Measurements from ENCODE around the gene SNCAIP.

SNCAIP gene

GRCh38 chr5:122420537-122421236, 108.7 kb downstream of the SNCAIP start:
- in situ Hi-C loops (cut with MboI; ENCODE audit: low sequenced_read_pairs) = no loop called here

GRCh38 chr5:122421374-122422079, 109.5 kb downstream of the SNCAIP start:
- in situ Hi-C loops (cut with MboI; ENCODE audit: low sequenced_read_pairs) = no loop called here

DNA sequence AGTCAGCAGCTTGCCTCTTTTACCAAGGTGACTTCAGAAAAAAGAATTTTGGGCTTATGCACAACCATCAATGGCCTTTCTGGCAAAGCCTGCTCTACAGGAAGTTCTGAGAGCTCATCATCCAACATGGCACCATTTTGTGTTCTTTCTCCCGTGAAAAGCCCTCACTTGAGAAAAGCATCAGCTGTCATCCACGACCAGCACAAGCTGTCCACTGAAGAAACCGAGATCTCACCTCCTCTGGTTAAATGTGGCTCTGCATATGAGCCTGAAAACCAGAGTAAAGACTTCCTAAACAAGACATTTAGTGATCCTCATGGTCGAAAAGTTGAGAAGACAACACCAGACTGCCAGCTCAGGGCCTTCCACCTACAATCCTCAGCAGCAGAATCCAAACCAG, 111.2 kb downstream of the SNCAIP start:
- in situ Hi-C loops (cut with MboI; ENCODE audit: low sequenced_read_pairs) = no loop called here

GRCh38 chr5:122424132-122424531, 112.1 kb downstream of the SNCAIP start:
- in situ Hi-C loops (cut with MboI; ENCODE audit: low sequenced_read_pairs) = no loop called here

GRCh38 chr5:122426301-122426700, 114.3 kb downstream of the SNCAIP start:
- in situ Hi-C loops (cut with MboI; ENCODE audit: low sequenced_read_pairs) = no loop called here

- in situ Hi-C loops (cut with MboI; ENCODE audit: low sequenced_read_pairs) = no loop called here
These were observed 115.6 kb downstream of the SNCAIP start for GRCh38 chr5:122427621-122428020.

GRCh38 chr5:122429545-122430318, 117.7 kb downstream of the SNCAIP start:
- in situ Hi-C loops (cut with MboI; ENCODE audit: low sequenced_read_pairs) = no loop called here

DNA sequence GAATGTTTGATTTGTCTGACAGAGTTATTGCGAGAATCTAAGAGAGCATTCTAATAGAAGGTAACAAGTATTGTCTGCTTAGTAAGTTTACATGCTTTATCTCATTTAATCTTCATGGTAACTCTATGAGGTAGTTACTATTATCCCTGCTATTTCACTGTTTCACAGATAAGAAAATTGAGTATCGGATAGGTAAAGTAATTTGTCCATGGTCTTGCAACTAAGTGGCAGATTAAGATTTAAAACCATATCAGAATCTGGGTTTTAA, 118.2 kb downstream of the SNCAIP start:
- in situ Hi-C loops (cut with MboI; ENCODE audit: low sequenced_read_pairs) = no loop called here

GRCh38 chr5:122431298-122431697, 119.3 kb downstream of the SNCAIP start:
- in situ Hi-C loops (cut with MboI; ENCODE audit: low sequenced_read_pairs) = no loop called here

DNA sequence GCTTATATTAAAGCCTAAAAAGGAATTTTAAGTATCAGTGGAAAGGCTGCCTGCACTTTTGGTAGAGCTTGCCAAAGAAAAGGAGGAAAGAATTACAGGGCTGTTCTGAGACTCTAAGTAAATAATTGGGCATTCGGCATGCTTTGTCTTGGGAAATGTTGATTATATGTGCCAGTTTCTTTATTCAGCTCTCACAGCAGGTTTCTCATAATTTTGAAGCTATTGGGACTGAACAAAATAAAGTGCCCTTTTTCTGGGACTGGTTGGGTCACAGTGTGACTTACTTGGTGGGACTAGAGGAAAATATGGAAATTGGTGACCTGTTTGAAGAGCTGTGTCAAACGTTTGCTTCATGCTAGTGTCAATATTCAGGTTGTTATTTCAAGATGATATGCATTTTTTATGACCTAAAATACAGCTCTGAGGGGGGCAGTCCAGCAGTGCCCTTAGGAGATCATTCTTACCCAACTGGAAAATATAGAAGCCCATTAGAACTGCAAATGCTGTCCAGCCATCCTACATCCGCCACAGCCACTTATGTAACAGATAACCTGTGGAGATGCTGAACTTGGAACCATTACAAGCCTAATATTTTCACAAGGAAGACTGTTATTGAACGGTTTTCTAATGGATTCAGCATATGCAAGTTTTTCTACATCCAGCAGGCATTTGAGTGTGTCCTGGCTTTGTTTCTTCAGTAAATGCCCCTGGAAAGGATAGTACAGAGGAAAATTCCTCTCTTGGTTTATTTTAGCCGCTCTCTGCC, 122.4 kb downstream of the SNCAIP start:
- in situ Hi-C loops (cut with MboI; ENCODE audit: low sequenced_read_pairs) = no loop called here

GRCh38 chr5:122435234-122435633, 123.2 kb downstream of the SNCAIP start:
- in situ Hi-C loops (cut with MboI; ENCODE audit: low sequenced_read_pairs) = no loop called here

GRCh38 chr5:122435761-122436160, 123.7 kb downstream of the SNCAIP start:
- in situ Hi-C loops (cut with MboI; ENCODE audit: low sequenced_read_pairs) = no loop called here

DNA sequence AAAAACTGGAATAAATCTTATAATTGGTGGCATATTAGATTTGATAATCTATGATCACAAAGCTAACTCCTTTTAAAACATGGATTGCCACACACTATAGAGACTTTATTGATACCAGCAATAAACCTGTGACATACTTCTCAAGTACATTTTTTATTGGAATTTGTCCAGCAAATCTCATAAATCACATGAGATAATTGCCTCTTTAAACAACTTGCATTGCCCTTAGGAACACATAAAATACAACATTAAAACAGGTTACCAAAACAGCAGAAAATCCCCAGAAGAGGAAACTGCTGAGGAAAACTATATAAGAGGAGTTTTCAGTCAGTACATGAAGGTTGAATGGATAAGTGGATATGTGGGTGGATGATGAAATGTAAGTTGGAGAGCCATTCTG, 124.6 kb downstream of the SNCAIP start:
- in situ Hi-C loops (cut with MboI; ENCODE audit: low sequenced_read_pairs) = no loop called here

DNA sequence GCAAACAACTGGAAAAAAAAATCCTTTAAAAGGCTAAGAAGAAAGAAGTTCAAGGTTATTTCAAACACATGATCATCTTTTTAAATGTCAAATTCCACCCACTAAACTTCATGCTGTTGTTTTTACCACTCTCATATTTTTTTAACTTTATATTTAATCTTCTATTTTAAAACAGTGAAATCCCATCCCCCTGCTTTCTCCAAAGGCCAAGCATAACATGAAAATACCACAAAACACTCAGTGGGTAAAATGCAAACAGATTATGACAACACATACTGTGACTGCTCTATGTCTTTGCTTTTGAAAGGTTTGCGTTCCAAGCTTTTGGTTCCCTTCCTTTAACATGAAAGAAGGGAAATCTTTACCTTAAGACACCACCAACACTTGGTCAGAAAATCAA, 127.6 kb downstream of the SNCAIP start:
- in situ Hi-C loops (cut with MboI; ENCODE audit: low sequenced_read_pairs) = no loop called here

DNA sequence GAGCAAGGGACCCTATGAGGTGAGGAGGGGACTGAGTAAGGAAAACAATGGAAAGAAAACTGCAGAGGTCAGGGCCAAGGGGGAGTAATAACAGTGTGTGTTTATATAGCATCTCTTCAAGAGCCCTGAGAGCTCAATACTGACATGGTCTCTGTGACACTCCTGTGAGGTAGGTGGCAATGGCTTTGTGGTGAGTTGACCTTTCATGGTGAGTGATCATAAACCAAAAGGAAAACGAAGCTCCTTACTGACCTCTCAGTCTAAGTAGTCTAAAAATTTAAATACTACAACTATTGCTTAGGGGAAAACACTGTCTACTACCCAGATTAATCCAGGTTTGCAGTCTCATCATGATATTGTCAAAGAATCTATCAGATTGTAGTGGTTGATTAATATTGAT, 130.9 kb downstream of the SNCAIP start:
- in situ Hi-C loops (cut with MboI; ENCODE audit: low sequenced_read_pairs) = no loop called here

- in situ Hi-C loops (cut with MboI; ENCODE audit: low sequenced_read_pairs) = no loop called here
These were observed 132.4 kb downstream of the SNCAIP start for GRCh38 chr5:122444411-122444810.

DNA sequence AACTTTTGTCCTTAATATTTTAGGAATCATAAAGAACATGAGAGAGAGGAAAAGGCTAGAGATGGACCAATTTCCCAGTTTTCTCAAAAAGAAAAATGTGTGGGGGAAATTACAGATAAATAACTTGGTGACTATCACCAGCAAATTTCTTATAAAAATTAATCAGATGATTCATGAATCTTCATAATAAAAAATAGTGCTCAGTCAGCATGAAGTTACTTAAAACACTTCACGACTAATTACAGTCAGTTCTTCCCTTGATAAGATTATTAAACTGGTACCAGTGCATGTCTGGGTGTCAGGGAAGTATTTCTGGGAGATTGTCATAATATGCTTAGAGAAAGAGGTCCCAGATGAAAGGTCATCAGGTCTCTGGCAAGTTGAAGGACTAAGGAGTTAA, 133.0 kb downstream of the SNCAIP start:
- in situ Hi-C loops (cut with MboI; ENCODE audit: low sequenced_read_pairs) = no loop called here

- in situ Hi-C loops (cut with MboI; ENCODE audit: low sequenced_read_pairs) = no loop called here
These were observed 135.0 kb downstream of the SNCAIP start for GRCh38 chr5:122447072-122447471.

DNA sequence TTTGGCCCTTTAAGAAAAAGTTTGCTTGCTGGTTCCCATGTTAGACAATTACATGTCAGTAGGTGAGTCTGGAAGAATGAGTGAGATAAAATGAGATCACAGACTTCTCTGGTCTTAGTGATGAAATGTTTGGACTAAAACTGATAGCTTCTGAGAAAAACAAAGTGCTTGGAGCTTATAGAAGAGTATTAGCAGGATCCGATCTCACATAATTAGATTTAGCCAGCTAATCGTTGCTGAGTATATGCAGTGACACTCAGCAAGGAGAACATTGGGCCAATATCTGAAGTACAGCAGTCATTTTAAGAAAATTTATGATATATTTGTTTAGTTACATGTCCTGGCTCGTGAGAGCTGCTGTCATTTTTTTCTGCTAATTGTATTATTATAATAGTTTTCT, 135.8 kb downstream of the SNCAIP start:
- in situ Hi-C loops (cut with MboI; ENCODE audit: low sequenced_read_pairs) = no loop called here

- in situ Hi-C loops (cut with MboI; ENCODE audit: low sequenced_read_pairs) = no loop called here
These were observed 142.5 kb downstream of the SNCAIP start for GRCh38 chr5:122454541-122454940.

DNA sequence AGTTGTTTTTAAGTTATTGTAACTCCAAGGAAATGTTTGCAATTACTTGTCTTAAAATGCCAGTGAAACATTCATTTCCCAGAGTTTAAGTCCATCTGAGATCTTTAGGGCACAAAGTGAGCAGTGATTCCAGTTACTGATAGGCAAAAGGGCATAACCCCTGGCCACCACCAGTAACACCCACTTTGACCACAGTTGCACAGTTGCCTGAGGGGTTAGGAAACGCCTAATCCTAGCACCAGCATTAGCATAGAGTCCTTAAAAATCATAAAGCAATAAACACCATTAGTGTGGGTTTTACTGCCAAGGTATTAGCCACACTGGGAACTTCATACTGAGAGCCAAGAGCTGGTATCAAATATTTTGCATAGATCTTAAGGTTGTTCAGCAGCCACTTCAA, 143.9 kb downstream of the SNCAIP start:
- in situ Hi-C loops (cut with MboI; ENCODE audit: low sequenced_read_pairs) = no loop called here
